A673 (cell line): ENCODE data around the gene SOX21. TPM values are rescaled to one million over a fixed set of nuclear protein-coding genes. Genes with fewer than 3 reads are reported as not detected.

Source experiments
- BruUV-seq: library from RNA; stranded (reverse); fragments of 400-500 nt; replicated peaks from 2 replicates; lab custom pipeline; 2021; lab: Mats Ljungman, UMichigan
- CTCF ChIA-PET: fragments of 300-600 bp; sonication (Branson Sonifier 250); formaldehyde crosslinking; loops from one replicate; lab custom pipeline; 2022; ENCODE audit warnings: antibody characterized with exemption; lab: Charles Lee
- POLR2A ChIA-PET: fragments of 300-600 bp; sonication (Branson Sonifier 250); formaldehyde crosslinking; loops from one replicate; lab custom pipeline; 2022; ENCODE audit warnings: antibody characterized with exemption; ENCODE audit not compliant: low non-redundant PET; lab: Charles Lee
- DNase-seq: peaks from one replicate; pipeline ENCODE4 v3.0.0-alpha.2; 2015; ENCODE audit warnings: low spot score
- H3K27ac ChIP-seq: fragments of 200-600 bp; sonication (generic); 2 replicates; pipeline ENCODE4 v1.5.1; 2016; ENCODE audit warnings: mixed run types, low read depth, mild to moderate bottlenecking, mixed read lengths, antibody characterized with exemption, low read length; ENCODE audit not compliant: poor library complexity, severe bottlenecking
- H3K27me3 ChIP-seq: fragments of 200-600 bp; sonication (generic); replicated peaks from 2 replicates; pipeline ENCODE4 v1.6.1; 2017; ENCODE audit warnings: mixed run types, low read depth, mild to moderate bottlenecking, mixed read lengths, antibody characterized with exemption, low read length; ENCODE audit not compliant: insufficient read depth, poor library complexity
- H3K36me3 ChIP-seq: fragments of 200-600 bp; sonication (generic); 2 replicates; pipeline ENCODE4 v1.6.1; 2016; ENCODE audit warnings: mixed run types, mild to moderate bottlenecking, mixed read lengths, antibody characterized with exemption, low read length; ENCODE audit not compliant: insufficient read depth, poor library complexity, severe bottlenecking
- H3K4me1 ChIP-seq: fragments of 200-600 bp; sonication (generic); 2 replicates; pipeline ENCODE4 v1.6.1; 2017; ENCODE audit warnings: mixed run types, mild to moderate bottlenecking, mixed read lengths, antibody characterized with exemption, low read length; ENCODE audit not compliant: insufficient read depth, poor library complexity, severe bottlenecking
- H3K4me3 ChIP-seq: fragments of 200-600 bp; sonication (generic); 2 replicates; pipeline ENCODE4 v1.5.1; 2016; ENCODE audit warnings: low read depth, mixed run types, mild to moderate bottlenecking, mixed read lengths, low read length; ENCODE audit not compliant: poor library complexity, severe bottlenecking
- H3K9me3 ChIP-seq: fragments of 200-600 bp; sonication (generic); 2 replicates; pipeline ENCODE4 v1.6.1; 2016; ENCODE audit warnings: mixed run types, low read depth, mild to moderate bottlenecking, mixed read lengths, antibody characterized with exemption, low read length; ENCODE audit not compliant: poor library complexity, severe bottlenecking
- CTCF ChIP-seq: fragments of 300-800, 200-600 bp; sonication (generic); conservative IDR thresholded peaks from 2 replicates; pipeline ENCODE4 v1.5.1; 2017; ENCODE audit warnings: low read depth, mild to moderate bottlenecking, antibody characterized with exemption, low read length, moderate library complexity, mixed read lengths
- EZH2 ChIP-seq: fragments of 200-600 bp; sonication (generic); IDR thresholded peaks from 2 replicates; pipeline ENCODE4 v1.6.1; 2017; ENCODE audit warnings: borderline replicate concordance, low read depth, mild to moderate bottlenecking, mixed read lengths, antibody characterized with exemption, low read length; ENCODE audit not compliant: poor library complexity, severe bottlenecking
- intact Hi-C: fragments of 100-400 bp; cut with micrococcal nuclease; formaldehyde crosslinking; loops from one replicate; pipeline ENCODE4 v1.10.0; 2022; ENCODE audit not compliant: unreplicated experiment
- total RNA-seq: library from RNA; stranded (reverse); gene quantifications from 2 replicates; pipeline ENCODE4 v1.2.3, GENCODE V29; 2021

SOX21 gene
- total RNA-seq, 1 experiment from 2014 or later, result not detected

GRCh38 chr13:94682229-94682628 lies 30.1 kb downstream of the SOX21 start:
- ChIA-PET CTCF (no interaction called here), POLR2A (no interaction called here)
- no peaks in the 10 kb centered on the region for H3K27me3 ChIP-seq
- no peak for DNase-seq
- H3K4me1 ChIP-seq, result no peaks in the 10 kb centered on the region
- no peak overlapping the region for H3K27ac ChIP-seq
- no TSS peak for BruUV-seq
- H3K36me3 ChIP-seq, result no peaks in the 10 kb centered on the region
- TF ChIP-seq EZH2 (no peak), CTCF (no peak)
- H3K4me3 ChIP-seq, result no peak overlapping the region
- intact Hi-C loops, result no loop called here
- H3K9me3 ChIP-seq, result no peaks in the 10 kb centered on the region

GRCh38 chr13:94679614-94680013 lies 32.7 kb downstream of the SOX21 start:
- no TSS peak for BruUV-seq
- no peak for DNase-seq
- Histone ChIP-seq H3K4me1 (no peaks in the 10 kb centered on the region), H3K27ac (no peak overlapping the region), H3K9me3 (no peaks in the 10 kb centered on the region), H3K36me3 (no peaks in the 10 kb centered on the region), H3K27me3 (peaks cover 9% of the 10 kb centered on the region), H3K4me3 (no peak overlapping the region)
- TF ChIP-seq EZH2 (no peak), CTCF (no peak)
- CTCF ChIA-PET, result no interaction called here
- intact Hi-C loops, result loop anchor here (10.0 kb wide), 1 partner anchor 795 kb away; no protein-coding TSS in a partner anchor
- POLR2A ChIA-PET, result interaction anchor here (0.6 kb wide), 1 partner anchor 447 kb away, joined by 4 read pairs; no protein-coding TSS in a partner anchor

- no peaks in the 10 kb centered on the region for H3K36me3 ChIP-seq
- no TSS peak for BruUV-seq
- intact Hi-C loops, result loop anchor here (10.0 kb wide), 1 partner anchor 796 kb away; no protein-coding TSS in a partner anchor
- CTCF ChIA-PET, result no interaction called here
- no peaks in the 10 kb centered on the region for H3K9me3 ChIP-seq
- no peak overlapping the region for H3K4me3 ChIP-seq
- no peak overlapping the region for H3K27ac ChIP-seq
- peaks cover 9% of the 10 kb centered on the region for H3K27me3 ChIP-seq
- H3K4me1 ChIP-seq, result no peaks in the 10 kb centered on the region
- POLR2A ChIA-PET, result no interaction called here
- no peak for DNase-seq
- TF ChIP-seq CTCF, result no peak
- TF ChIP-seq EZH2, result no peak
These were observed 33.5 kb downstream of the SOX21 start for GRCh38 chr13:94678845-94679244.
